Measurements from ENCODE around the gene CPVL.

DNA sequence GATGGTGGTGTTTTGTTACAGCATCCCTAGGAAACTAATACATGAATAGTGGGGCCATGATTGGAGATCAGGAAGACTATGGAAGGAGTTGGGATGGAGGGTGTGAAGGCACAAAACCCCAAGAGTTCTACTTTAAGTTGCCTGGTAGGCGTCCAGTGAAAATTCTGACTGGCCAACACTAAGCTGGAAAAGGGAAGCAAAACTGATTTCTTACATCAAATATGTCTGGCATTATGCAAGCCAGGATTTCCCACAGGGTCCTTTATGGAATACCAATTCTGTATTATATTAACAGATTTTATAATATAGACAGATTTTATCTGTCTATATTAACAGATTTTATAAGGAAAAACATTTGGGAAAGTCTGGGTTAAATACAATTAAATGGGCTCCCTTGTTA is 16.2 kb downstream of the CPVL start:
- TF ChIP-seq CTCF (conservative IDR thresholded peaks at IDR 0.05 in 1 of 2, IDR thresholded peaks at IDR 0.05 in 1 of 2; ENCODE audit: extremely low read depth in 1 of 2, insufficient read depth in 1 of 2, low read depth in 1 of 2, low read length in 2 of 2) (no peak), EZH2 (IDR thresholded peaks at IDR 0.05; ENCODE audit: borderline replicate concordance, low read length) (no peak)
